Neural progenitor cell (in vitro differentiated cells): ENCODE data around the gene GPR179.

Experiments
- EZH2 ChIP-seq: fragments of 200-600 bp; sonication (generic); IDR thresholded peaks from 2 replicates; pipeline ENCODE4 v1.6.1; 2017; ENCODE audit warnings: antibody characterized with exemption, mild to moderate bottlenecking, moderate library complexity
- TF ChIP-seq, protein P1 (sequence below): fragments of 200-600 bp; sonication (generic); IDR thresholded peaks from 2 replicates; pipeline ENCODE4 v1.5.1; 2017; ENCODE audit warnings: antibody characterized with exemption, mild to moderate bottlenecking

DNA sequence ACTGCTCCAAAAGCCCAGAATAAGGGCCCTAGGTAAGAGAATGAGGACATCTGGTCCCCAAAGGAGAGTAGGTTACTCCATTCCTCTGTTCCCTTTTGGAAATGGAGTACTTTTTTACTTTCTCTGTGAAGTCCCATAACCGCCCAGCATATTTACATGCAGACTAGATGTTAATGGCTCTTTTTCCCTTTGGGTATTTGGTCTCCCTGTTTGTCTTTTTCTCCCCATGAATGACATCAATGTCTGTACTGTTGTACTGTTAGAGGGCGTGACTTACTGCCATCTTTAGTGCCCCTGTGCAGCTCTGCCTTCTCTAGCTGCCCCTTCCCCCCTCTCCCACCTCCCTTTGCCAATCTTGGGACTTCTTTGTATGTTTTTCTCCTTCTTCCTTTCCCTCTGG is 19.0 kb downstream of the GPR179 start:
- TF ChIP-seq, protein P1, sequence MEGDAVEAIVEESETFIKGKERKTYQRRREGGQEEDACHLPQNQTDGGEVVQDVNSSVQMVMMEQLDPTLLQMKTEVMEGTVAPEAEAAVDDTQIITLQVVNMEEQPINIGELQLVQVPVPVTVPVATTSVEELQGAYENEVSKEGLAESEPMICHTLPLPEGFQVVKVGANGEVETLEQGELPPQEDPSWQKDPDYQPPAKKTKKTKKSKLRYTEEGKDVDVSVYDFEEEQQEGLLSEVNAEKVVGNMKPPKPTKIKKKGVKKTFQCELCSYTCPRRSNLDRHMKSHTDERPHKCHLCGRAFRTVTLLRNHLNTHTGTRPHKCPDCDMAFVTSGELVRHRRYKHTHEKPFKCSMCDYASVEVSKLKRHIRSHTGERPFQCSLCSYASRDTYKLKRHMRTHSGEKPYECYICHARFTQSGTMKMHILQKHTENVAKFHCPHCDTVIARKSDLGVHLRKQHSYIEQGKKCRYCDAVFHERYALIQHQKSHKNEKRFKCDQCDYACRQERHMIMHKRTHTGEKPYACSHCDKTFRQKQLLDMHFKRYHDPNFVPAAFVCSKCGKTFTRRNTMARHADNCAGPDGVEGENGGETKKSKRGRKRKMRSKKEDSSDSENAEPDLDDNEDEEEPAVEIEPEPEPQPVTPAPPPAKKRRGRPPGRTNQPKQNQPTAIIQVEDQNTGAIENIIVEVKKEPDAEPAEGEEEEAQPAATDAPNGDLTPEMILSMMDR: no peak
- no peak for TF ChIP-seq EZH2
